ENCODE results near the gene BMP2K. TPM values are rescaled to one million over a fixed set of nuclear protein-coding genes. Genes with fewer than 3 reads are reported as not detected.

BMP2K gene
- total RNA-seq, 1 donor from 2014 or later, result 41.3 TPM

DNA sequence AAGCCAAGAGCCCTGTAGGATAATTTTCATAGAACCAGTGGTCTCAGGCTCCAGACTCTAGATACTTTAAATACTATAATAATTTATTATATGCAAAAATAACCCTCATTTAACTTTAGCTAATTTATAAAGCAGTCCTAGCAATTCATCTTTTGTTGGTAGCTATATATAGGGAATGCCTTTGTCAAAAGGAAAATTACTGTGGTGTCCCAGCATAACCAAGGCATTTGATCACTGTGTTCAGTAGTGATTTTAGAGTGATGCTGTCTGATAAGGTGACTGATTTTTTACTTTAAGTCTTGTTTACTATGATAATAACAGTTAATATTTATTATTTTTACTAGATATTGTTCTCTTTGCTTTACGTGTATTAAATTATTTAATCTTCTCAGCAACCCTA, 101.9 kb downstream of the BMP2K start:
- no peak for FAIRE-seq
- no peak for DNase-seq (ENCODE audit: low read depth)
- TF ChIP-seq, protein P1, sequence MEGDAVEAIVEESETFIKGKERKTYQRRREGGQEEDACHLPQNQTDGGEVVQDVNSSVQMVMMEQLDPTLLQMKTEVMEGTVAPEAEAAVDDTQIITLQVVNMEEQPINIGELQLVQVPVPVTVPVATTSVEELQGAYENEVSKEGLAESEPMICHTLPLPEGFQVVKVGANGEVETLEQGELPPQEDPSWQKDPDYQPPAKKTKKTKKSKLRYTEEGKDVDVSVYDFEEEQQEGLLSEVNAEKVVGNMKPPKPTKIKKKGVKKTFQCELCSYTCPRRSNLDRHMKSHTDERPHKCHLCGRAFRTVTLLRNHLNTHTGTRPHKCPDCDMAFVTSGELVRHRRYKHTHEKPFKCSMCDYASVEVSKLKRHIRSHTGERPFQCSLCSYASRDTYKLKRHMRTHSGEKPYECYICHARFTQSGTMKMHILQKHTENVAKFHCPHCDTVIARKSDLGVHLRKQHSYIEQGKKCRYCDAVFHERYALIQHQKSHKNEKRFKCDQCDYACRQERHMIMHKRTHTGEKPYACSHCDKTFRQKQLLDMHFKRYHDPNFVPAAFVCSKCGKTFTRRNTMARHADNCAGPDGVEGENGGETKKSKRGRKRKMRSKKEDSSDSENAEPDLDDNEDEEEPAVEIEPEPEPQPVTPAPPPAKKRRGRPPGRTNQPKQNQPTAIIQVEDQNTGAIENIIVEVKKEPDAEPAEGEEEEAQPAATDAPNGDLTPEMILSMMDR (IDR thresholded peaks at IDR 0.05; ENCODE audit: insufficient read depth, low read length, severe bottlenecking), result no peak
- peaks cover 4% of the 10 kb centered on the region for H3K36me3 ChIP-seq (ENCODE audit: control insufficient read depth, insufficient read depth, low read length)
- H3K4me3 ChIP-seq (ENCODE audit: low read depth, low read length), result no peak overlapping the region
- no peaks in the 10 kb centered on the region for H3K27me3 ChIP-seq (ENCODE audit: control insufficient read depth, insufficient read depth, low read length)

DNA sequence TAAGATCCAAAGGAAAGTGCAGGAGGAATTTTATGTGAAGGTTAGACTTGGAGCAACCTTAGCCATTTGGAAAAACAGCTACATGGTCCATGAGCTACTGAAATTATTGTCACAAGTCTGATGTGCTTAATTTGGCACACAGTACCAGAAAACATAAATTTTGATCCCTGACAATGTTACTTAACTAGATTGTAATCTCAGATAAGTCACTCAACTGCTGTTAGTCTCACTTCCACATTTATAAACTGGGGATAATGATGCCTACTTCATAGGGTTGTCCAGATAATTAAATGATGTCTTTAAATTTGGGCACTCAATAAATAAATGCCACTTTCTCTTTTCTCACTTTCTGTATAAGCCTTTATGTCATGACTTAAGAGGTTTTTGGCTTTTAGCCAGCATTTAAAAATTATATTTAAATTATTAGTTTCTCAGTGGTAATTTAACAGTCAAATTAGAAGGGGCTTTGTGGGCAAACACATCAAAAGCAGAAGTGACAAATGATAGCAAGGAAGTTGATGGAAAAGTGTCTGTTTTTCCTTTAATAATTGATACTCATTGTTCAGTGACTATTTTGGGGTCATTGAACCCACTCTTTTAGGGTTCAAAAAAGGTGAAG, 104.8 kb downstream of the BMP2K start:
- FAIRE-seq (no peak), DNase-seq (ENCODE audit: low read depth) (no peak)
- H3K36me3 ChIP-seq (ENCODE audit: control insufficient read depth, insufficient read depth, low read length), result peaks cover 1% of the 10 kb centered on the region
- no peaks in the 10 kb centered on the region for H3K27me3 ChIP-seq (ENCODE audit: control insufficient read depth, insufficient read depth, low read length)
- TF ChIP-seq, protein P1 (IDR thresholded peaks at IDR 0.05; ENCODE audit: insufficient read depth, low read length, severe bottlenecking), result no peak
- no peak overlapping the region for H3K4me3 ChIP-seq (ENCODE audit: low read depth, low read length)

DNA sequence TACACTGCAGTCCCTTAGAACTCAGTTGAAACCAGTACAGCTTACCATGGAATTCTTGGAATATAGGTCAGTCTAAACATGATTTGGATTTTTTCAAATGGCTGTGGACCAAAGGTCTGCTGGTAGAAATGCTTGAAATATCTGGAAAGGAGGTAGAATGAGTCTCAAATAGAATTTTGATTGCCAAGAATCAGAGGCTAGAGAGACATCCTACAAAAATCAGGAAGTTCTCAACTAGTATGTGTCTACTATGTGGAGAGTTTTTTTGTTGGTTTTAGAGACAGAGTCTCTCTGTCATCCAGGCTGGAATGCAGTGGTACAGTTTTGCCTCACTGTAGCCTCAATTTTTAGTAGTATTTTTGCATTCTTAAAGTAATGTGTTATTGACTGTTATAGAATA, 109.4 kb downstream of the BMP2K start:
- H3K36me3 ChIP-seq (ENCODE audit: control insufficient read depth, insufficient read depth, low read length), result peaks cover 1% of the 10 kb centered on the region
- H3K27me3 ChIP-seq (ENCODE audit: control insufficient read depth, insufficient read depth, low read length), result no peaks in the 10 kb centered on the region
- no peak for DNase-seq (ENCODE audit: low read depth)
- no peak for FAIRE-seq
- TF ChIP-seq, protein P1 (IDR thresholded peaks at IDR 0.05; ENCODE audit: insufficient read depth, low read length, severe bottlenecking), result no peak
- H3K4me3 ChIP-seq (ENCODE audit: low read depth, low read length), result no peak overlapping the region

GRCh38 chr4:78889955-78890354, 113.8 kb downstream of the BMP2K start:
- no peaks in the 10 kb centered on the region for H3K27me3 ChIP-seq (ENCODE audit: control insufficient read depth, insufficient read depth, low read length)
- H3K4me3 ChIP-seq (ENCODE audit: low read depth, low read length), result no peak overlapping the region
- FAIRE-seq (no peak), DNase-seq (ENCODE audit: low read depth) (no peak)
- TF ChIP-seq, protein P1 (IDR thresholded peaks at IDR 0.05; ENCODE audit: insufficient read depth, low read length, severe bottlenecking), result no peak
- peaks cover 1% of the 10 kb centered on the region for H3K36me3 ChIP-seq (ENCODE audit: control insufficient read depth, insufficient read depth, low read length)

GRCh38 chr4:78899302-78899701, 123.2 kb downstream of the BMP2K start:
- TF ChIP-seq, protein P1 (IDR thresholded peaks at IDR 0.05; ENCODE audit: insufficient read depth, low read length, severe bottlenecking), result no peak
- no peaks in the 10 kb centered on the region for H3K27me3 ChIP-seq (ENCODE audit: control insufficient read depth, insufficient read depth, low read length)
- no peak overlapping the region for H3K4me3 ChIP-seq (ENCODE audit: low read depth, low read length)
- no peaks in the 10 kb centered on the region for H3K36me3 ChIP-seq (ENCODE audit: control insufficient read depth, insufficient read depth, low read length)
- DNase-seq (ENCODE audit: low read depth) (no peak), FAIRE-seq (no peak)

GRCh38 chr4:78901882-78902281, 125.7 kb downstream of the BMP2K start:
- FAIRE-seq (no peak), DNase-seq (ENCODE audit: low read depth) (no peak)
- H3K36me3 ChIP-seq (ENCODE audit: control insufficient read depth, insufficient read depth, low read length), result no peaks in the 10 kb centered on the region
- no peaks in the 10 kb centered on the region for H3K27me3 ChIP-seq (ENCODE audit: control insufficient read depth, insufficient read depth, low read length)
- TF ChIP-seq, protein P1 (IDR thresholded peaks at IDR 0.05; ENCODE audit: insufficient read depth, low read length, severe bottlenecking), result no peak
- H3K4me3 ChIP-seq (ENCODE audit: low read depth, low read length), result no peak overlapping the region

Measured in bronchial epithelial cell (primary cell).